Lower leg skin (tissue), 3 donors: Measurements from ENCODE around the gene NEURL1.

ENCODE experiments used
- CTCF ChIP-seq, 3 donors: fragments of 450-650 bp; IDR thresholded peaks; one replicate each; pipeline ENCODE4 v1.5.1; 2016; ENCODE audit warnings: antibody characterized with exemption in 3 of 3, mild to moderate bottlenecking in 3 of 3, moderate library complexity in 2 of 3
- POLR2A ChIP-seq, 2 donors: fragments of 450-650 bp; IDR thresholded peaks; one replicate each; pipeline ENCODE4 v1.6.1; 2016 to 2017; ENCODE audit warnings: antibody characterized with exemption in 2 of 2, mild to moderate bottlenecking in 1 of 2, moderate library complexity in 1 of 2

DNA sequence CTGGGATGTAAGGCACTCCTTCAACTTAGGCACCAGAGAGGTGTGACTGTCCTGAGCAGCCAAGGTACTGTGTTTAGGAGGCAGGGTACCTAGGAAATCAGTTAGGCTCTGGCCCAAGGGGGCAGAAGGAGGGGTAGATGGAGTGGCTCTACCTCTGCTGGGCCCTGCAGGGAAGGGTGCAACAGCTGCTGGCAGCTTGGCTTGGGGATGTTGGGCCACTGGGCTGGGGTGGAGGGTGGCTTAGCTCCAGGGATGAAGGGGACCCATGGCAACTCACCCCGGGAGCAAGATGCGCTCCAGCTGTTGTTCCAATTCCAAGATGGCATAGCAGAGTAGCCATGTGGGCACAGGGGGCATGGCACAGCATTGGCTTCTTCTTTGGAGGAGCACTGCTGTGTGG is 42.1 kb downstream of the NEURL1 start:
- TF ChIP-seq CTCF (IDR thresholded peaks at IDR 0.05) (no peak), POLR2A (IDR thresholded peaks at IDR 0.05) (no peak)
